Pancreas (tissue), 10 donors: ENCODE measurements around the gene HOXA10. TPM values are rescaled to one million over a fixed set of nuclear protein-coding genes. Genes with fewer than 3 reads are reported as not detected.
A peak's percentile ranks its signal among the peaks of the same experiment; 100 is the strongest.

Experiments used
- ATAC-seq, 4 donors: fragments of 200-7000 bp; cut with Tn5 transposase; one replicate each; pipeline versions ENCODE4 v1.8.0 to v1.9.1; 2020; ENCODE audit warnings: mild to moderate bottlenecking in 4 of 4, moderate library complexity in 4 of 4
- DNase-seq, 6 donors: peaks; one replicate each; pipeline ENCODE4 v3.0.0-alpha.2; 2020
- FAIRE-seq: peaks from 2 replicates; lab custom pipeline; 2012; peaks lifted over from hg19 to GRCh38; lab: Jason Lieb, UNC
- H3K27ac ChIP-seq, 4 donors: fragments of 200-600 bp; sonication (generic); 1 replicate in 3 of 4; 2 replicates in 1 of 4; pipeline versions ENCODE4 v1.5.0 to v1.8.0; 2020
- H3K27me3 ChIP-seq, 4 donors: fragments of 200-600 bp; one replicate each; pipeline ENCODE4 v1.8.0; 2021
- H3K36me3 ChIP-seq, 3 donors: fragments of 200-600 bp; sonication (generic) in 1 of 3; one replicate each; pipeline versions ENCODE4 v1.5.0 to v1.8.0; 2020 to 2021
- H3K4me1 ChIP-seq, 3 donors: fragments of 200-600 bp; one replicate each; pipeline ENCODE4 v1.8.0; 2021
- H3K4me3 ChIP-seq, 4 donors: fragments of 200-600 bp; sonication (generic) in 2 of 4; one replicate each; pipeline versions ENCODE4 v1.5.0 to v1.8.0; 2020 to 2021
- H3K9me3 ChIP-seq, 4 donors: fragments of 200-600 bp; one replicate each; pipeline ENCODE4 v1.8.0; 2021
- CTCF ChIP-seq, 4 donors: fragments of 200-600 bp; sonication (generic) in 3 of 4; IDR thresholded peaks; one replicate each; pipeline versions ENCODE4 v1.5.0 to v1.8.0; 2021; ENCODE audit warnings: antibody characterized with exemption in 4 of 4
- WGBS, 2 donors: extraction: QIAGEN DNeasy Blood & Tissue Kit; methylation state at CpG; one replicate each; pipeline ENCODE4 v1.1.7; 2013; 5-methylcytosine and 5-hydroxymethylcytosine counted together
- intact Hi-C, 3 donors: fragments of 100-400 bp; cut with DNase I; formaldehyde crosslinking; loops; one replicate each; pipeline versions ENCODE4 v1.11.1 to v1.14.2; 2022
- polyA plus RNA-seq, 2 donors: library from polyadenylated mRNA; stranded (reverse); fragments of 200-250 nt; gene quantifications; one replicate each; pipeline ENCODE4 v1.2.3, GENCODE V29; 2013
- total RNA-seq, 6 donors: library from RNA; stranded (reverse); fragmentation: NEBNext Ultra II Directional in 4 of 6; extraction: Animal tissue kit (Norgen Biotek cat#: 25700) in 4 of 6; gene quantifications; one replicate each; pipeline versions ENCODE4 v1.2.1 to v1.2.4, GENCODE V29; 2021 to 2023
- donor health status: healthy with polysubstance abuse.
- donor health status: DM: no; HTN: no; CAD: no; lungs with moderate emphysema.
- donor health status: DM: no; HTN: no; CAD: no.
- donor health status: control.
- donor health status: control.
- donor health status: Bipolar disorder and iron deficiency.
- donor health status: DM: yes; HTN: yes; CAD: no.
- donor health status: DM: no; HTN: no; CAD: no.
- donor health status: DM: no; HTN: no; CAD: no.
- donor health status: DM: yes; HTN: yes; CAD: no.

The HOXA10 gene
- total and polyA plus RNA-seq, 8 donors = 0.09 to 0.18 (median 0.14) TPM; not detected in 4

DNA sequence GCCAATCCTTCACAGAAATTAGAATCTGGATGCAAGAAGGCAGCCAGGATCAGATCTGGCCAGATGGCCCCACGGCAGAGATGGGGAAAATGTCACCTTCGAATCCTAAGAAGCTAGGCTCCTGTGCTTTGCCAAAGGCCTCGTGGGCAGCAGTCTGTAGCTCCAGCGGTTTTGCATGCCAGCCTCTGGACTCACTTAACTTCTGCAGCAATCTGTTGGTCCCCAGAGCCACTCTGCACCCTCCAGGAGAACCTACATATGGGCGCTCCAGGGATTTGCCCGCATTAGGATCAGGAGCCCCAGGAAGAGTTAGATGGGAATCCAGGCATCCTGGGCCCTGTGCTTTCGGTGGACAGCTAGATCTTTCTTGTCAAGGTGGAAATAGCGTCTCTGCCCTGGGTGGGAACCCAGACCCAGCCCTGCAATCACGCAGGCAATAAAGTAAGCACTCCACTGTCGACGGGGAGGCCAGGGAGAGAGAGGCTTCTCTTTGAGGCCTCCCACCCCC is 35.9 kb upstream of the HOXA10 start:
- no peak for DNase-seq
- no peaks in the 10 kb centered on the region for H3K9me3 ChIP-seq
- 47 to 48% methylated on average over 11 of the region's 11 CpGs for WGBS, 2 donors
- no peak for TF ChIP-seq CTCF (IDR thresholded peaks at IDR 0.05)
- intact Hi-C loops = no loop called here
- H3K4me3 ChIP-seq = no peak overlapping the region
- H3K36me3 ChIP-seq = no peaks in the 10 kb centered on the region
- no peak for ATAC-seq
- peaks cover 0 to 11% (median 0%) of the 10 kb centered on the region in 3 donors for H3K4me1 ChIP-seq
- FAIRE-seq = no peak
- H3K27me3 ChIP-seq = peaks cover 14 to 80% (median 26%) of the 10 kb centered on the region in 4 donors
- H3K27ac ChIP-seq = no peak overlapping the region

DNA sequence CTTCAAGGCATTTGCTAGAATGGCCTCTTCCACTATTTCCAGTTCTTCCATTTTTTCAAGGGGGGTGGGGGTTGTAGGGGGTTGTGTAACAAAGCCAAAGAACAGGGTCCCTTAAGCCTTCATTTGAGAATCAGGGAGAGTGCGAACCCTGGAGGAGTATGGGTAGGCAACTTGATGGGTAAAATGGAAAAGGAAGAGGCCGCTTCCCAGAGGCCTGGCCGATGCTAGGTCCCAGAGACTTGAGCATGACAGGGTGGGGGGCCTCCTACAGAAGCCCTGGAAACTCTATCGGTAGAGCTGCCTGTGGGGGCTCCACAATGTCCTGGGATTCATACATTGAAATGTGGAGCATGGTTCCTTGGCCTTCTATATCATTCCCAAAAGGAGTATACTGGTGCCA is 34.9 kb upstream of the HOXA10 start:
- no peak overlapping the region for H3K4me3 ChIP-seq
- FAIRE-seq (no peak), ATAC-seq (no peak), DNase-seq (no peak)
- TF ChIP-seq CTCF (IDR thresholded peaks at IDR 0.05) = no peak
- H3K4me1 ChIP-seq = peaks cover 0 to 13% (median 0%) of the 10 kb centered on the region in 3 donors
- H3K27ac ChIP-seq = no peak overlapping the region
- WGBS, 2 donors = 78 to 80% methylated on average over 4 of the region's 4 CpGs
- peaks cover 16 to 89% (median 28%) of the 10 kb centered on the region in 4 donors for H3K27me3 ChIP-seq
- no peaks in the 10 kb centered on the region for H3K36me3 ChIP-seq
- intact Hi-C loops = no loop called here
- no peaks in the 10 kb centered on the region for H3K9me3 ChIP-seq

DNA sequence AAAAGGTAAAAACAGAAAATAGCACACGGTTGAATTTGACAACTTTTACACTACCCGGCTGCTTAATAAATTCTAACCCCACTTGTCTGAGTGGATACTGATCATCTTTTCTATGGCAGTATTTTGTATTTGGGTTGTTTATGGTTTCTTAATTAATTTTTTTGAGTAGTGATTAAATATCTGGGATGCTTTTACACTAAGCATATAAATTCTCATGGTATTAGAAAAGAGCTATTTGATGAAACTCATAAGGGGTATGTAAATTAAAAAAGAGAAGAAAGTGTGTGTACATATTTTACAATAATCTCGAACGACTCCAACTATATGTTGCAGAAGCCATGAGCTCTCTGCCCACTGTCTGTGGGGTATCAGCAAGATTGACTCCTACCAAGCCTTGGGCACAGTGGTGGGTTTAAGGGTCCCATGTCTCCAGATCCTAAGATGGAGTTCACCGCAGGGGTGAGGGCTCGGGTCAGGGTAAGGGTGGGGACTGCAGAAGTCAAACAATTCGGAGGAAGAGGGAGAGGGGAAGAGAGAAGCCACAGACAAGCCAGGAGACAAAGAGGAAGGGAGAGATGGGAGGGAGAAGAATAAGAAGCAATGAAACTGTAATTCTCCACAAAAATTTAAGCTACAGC is 33.3 kb upstream of the HOXA10 start:
- no peak overlapping the region for H3K27ac ChIP-seq
- WGBS, 2 donors = 40 to 47% methylated on average over 7 of the region's 7 CpGs
- peaks cover 0 to 13% (median 0%) of the 10 kb centered on the region in 3 donors for H3K4me1 ChIP-seq
- peaks cover 16 to 87% (median 24%) of the 10 kb centered on the region in 4 donors for H3K27me3 ChIP-seq
- H3K36me3 ChIP-seq = no peaks in the 10 kb centered on the region
- ATAC-seq = no peak
- no peak overlapping the region for H3K4me3 ChIP-seq
- no peak for TF ChIP-seq CTCF (IDR thresholded peaks at IDR 0.05)
- DNase-seq = no peak
- FAIRE-seq = no peak
- intact Hi-C loops = no loop called here
- no peaks in the 10 kb centered on the region for H3K9me3 ChIP-seq

GRCh38 chr7:27205325-27206280 is 31.5 kb upstream of the HOXA10 start:
- H3K9me3 ChIP-seq = no peaks in the 10 kb centered on the region
- H3K27me3 ChIP-seq = peaks cover 10 to 85% (median 22%) of the 10 kb centered on the region in 4 donors
- peak overlapping the region in 1 of 4 donors; percentile 18 for H3K4me3 ChIP-seq
- TF ChIP-seq CTCF (IDR thresholded peaks at IDR 0.05) = no peak
- WGBS, 2 donors = 9 to 12% methylated on average over 52 of the region's 52 CpGs
- DNase-seq = no peak
- no peak for FAIRE-seq
- H3K4me1 ChIP-seq = peaks cover 0 to 10% (median 1%) of the 10 kb centered on the region in 3 donors
- no peak for ATAC-seq
- H3K27ac ChIP-seq = no peak overlapping the region
- intact Hi-C loops = no loop called here
- H3K36me3 ChIP-seq = no peaks in the 10 kb centered on the region
